HG02970 (cell line): ENCODE measurements around the gene B9D2.
"Not testable (repeated sequence)": the region's sequence is repeated elsewhere in the genome, so short reads cannot be mapped to it uniquely, and the experiment has no call there.

Experiments used
- ATAC-seq: cut with Tn5 transposase; IDR thresholded peaks from one replicate; pipeline ENCODE4 v1.9.1; 2021; ENCODE audit warnings: mild to moderate bottlenecking, moderate library complexity, moderate number of reproducible peaks; ENCODE audit not compliant: unreplicated experiment, low FRiP score

Gene B9D2, protein sequence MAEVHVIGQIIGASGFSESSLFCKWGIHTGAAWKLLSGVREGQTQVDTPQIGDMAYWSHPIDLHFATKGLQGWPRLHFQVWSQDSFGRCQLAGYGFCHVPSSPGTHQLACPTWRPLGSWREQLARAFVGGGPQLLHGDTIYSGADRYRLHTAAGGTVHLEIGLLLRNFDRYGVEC

DNA sequence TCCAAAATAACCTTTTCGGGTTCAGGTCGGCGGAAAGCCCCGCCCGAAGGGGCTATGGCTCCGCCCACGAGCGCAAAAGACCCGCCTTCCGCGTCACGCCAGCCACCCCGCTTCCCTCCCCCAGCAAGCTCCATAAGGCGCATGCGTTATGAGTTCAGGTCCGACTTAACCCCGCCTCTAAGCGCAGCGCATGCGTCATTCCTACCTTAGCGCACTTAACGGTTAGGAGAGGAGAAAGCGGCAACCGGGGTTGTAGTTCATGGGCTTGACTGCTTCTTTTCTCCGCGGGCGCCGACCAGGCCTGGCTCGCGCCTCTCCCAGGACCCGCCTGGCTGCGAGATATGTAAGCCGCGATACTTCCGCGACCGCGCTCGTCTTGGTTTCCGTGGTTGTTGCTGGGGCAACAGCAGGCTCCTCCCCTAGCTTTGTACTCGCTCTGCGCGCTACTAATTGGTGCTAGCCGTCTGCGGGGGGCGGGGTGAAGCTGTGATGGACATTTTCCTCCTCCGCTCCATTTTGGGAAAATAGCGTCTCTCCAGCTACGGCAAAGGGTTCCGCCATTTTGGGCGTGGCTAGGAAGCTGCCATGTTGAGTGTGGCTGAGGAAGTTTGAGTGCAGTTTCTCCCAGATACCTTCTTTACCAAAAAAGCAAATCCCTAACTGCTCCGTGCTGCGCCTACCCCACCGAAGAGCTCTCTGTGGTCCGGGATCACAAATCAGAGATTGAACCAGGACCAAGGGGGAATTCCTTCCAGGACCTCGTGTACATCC is at the start of gene B9D2:
Gene B9D2, minus strand, starts transcription at position 397 of the 771 bp plus-strand sequence. CDS start 630 bp downstream, outside the sequence.
- ATAC-seq, result peak; percentile 82

GRCh38 chr19:41412953-41413352 is 49.0 kb upstream of the B9D2 start:
- ATAC-seq, result no peak

- ATAC-seq, result no peak
Observed at GRCh38 chr19:41411968-41412265, 48.0 kb upstream of the B9D2 start.

DNA sequence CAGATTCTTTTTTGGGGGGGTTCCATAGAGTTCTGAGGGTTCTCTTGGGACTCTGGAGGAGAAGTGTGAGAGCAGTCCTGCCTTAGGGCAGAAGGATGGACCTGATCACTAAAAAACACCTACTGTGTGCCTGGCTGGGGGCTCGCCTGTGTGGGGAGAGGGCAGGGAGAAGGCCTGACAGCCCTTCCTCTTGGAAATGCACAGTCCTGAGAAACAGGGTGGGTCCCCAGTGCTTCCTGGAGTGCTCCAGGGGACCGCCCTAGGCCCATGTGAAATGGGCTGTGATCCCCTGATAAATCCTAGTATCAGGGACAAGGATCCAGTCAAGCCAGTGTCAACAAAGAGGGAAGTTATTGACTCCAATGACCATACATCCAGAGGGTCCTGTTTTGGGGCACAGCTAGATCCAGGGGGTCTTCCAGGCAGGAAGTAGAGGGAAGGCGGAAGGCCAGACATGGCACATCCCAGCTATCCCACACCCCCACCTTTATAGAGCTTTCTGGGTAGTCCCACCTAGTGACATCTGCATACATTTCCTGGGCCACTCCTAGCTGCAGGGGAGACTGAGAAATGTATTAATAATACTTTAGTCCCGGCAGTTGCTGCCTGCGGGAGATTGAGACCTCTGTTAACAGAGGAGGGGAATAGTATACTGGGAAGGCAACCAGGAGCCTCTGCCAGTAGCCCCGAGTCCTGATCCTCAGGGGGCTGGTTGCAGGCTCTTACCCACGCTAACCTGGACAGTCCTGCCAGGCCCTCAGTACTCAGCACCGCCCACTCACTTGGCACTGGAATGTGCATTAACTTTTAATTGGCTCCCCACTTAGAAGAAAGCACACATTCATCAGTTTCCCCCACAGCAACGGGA is 47.4 kb upstream of the B9D2 start:
- no peak for ATAC-seq

DNA sequence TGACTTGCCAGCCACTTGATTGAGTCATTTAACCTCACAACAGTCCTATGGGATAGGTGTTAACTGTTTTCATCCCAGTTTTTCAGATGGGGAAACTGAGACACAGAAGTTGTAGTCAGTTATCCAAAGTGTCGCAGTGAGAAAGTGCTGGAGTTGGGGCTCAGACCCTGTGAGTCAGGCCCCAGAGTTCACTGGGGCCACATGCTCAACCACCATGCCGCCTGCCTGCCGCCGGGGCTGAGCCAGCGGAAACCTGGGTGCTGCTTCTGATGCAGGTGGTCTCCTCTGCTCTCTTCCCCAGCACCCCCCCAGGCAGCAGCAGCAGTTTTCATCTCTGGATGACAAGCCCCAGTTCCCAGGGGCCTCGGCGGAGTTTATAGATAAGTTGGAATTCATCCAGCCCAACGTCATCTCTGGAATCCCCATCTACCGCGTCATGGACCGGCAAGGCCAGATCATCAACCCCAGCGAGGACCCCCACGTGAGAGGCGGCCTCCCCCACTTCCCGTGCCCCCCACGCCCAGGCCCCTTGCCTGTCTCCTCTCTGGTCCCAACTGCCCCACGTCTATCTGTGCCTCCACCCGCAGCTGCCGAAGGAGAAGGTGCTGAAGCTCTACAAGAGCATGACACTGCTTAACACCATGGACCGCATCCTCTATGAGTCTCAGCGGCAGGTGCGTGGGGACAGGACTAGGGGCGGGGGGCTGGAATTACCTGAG is 46.5 kb upstream of the B9D2 start:
- no peak for ATAC-seq

GRCh38 chr19:41409288-41409687 is 45.3 kb upstream of the B9D2 start:
- no peak for ATAC-seq

- not testable (repeated sequence) for ATAC-seq
Observed at GRCh38 chr19:41408846-41409245, 44.9 kb upstream of the B9D2 start.

- ATAC-seq, result no peak
Observed at GRCh38 chr19:41408256-41408655, 44.3 kb upstream of the B9D2 start.

GRCh38 chr19:41407271-41407670 is 43.3 kb upstream of the B9D2 start:
- no peak for ATAC-seq

- ATAC-seq, result no peak
Observed at GRCh38 chr19:41405776-41406175, 41.8 kb upstream of the B9D2 start.

DNA sequence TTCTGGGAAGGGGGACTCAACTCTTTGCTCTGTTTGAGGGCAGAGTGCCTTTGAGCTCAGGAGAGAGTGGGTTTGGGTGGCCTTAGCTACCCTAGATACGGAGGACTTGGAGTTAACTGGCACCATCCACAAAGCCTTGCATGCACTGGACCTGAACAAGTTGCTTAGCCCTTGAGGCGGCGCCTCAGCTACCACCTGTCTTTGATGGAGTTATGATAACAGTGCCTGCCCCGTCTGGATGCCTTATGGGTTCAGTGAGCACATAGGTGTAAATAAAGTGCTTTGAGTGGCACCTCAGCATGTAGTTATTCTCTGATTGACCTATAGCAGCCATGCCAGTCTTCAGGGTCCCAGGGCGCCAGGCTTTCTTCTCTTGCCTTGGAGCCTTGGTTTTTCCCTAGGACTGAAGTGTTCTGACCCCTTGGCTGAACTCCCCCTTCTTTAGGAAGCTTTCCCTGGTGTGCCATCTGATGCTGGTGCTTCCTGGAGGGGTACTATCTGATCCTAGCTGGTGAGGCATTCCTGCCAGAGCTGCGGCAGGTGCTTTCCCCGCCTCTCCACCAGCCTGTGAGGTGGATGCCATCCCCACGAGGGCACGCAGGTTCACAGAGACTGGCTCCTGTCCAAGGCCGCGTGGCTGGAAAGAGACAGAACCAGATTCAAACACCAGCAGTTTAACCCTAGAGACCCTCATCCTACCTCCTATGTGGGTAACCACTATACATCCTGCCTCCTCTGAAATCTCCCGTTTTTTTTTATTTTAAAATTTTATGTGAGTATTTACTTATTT is 39.4 kb upstream of the B9D2 start:
- no peak for ATAC-seq

DNA sequence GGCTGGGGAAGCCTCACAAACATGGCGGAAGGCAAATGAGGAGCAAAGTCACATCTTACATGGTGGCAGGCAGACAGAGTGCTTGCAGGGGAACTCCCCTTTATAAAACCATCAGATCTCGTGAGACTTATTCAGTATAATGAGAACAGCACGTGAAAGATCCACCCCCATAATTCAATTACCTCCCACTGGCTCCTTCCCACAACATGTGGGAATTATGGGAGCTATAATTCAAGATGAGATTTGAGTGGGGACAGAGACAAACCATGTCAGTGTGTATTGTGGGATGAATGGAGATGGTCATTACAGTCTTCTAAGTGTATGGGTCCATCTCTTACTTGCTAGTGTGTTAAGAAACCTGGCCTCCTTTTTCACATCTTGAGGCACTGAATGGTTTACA is 38.1 kb upstream of the B9D2 start:
- ATAC-seq, result no peak

DNA sequence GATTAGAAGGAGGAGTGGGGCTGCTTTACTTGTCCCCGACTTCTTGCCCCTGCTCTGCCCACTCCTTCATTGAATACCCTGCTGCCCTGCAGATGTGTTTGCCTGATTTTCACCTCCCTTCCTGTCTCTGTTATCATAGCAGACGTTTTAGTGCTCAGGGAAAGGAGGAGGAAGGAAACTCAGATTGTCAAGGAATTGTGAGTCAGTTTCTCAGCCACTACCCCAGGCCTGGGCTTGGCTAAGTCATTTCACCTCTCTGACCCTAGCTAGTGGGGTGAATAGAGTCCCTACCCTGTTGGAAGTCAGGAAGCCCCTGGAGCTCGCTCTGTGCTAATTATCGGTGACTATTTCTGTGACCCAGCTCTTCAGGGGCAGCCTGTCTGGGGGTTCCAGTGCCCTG is 37.5 kb upstream of the B9D2 start:
- no peak for ATAC-seq

GRCh38 chr19:41399525-41399924 is 35.6 kb upstream of the B9D2 start:
- ATAC-seq, result no peak

DNA sequence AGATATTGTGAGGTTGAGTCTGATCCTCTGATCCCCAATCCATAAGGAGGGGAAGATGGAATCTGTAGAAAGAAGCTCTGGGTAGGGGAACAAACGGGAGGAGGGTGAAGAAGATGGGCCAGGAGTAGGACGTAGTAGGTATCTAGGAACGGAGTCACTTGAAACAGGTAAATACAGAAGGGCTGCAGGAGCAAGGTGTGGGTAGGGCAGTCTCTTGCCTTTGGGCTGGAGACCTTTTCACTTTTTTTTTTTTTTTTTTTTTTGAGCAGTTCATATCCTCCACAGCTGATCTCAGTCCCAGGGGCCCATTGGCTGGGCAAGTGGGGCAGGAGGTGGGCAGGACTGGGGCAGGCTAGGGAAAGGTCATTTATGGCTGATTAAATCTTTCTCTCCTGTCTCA is 35.1 kb upstream of the B9D2 start:
- ATAC-seq, result no peak

DNA sequence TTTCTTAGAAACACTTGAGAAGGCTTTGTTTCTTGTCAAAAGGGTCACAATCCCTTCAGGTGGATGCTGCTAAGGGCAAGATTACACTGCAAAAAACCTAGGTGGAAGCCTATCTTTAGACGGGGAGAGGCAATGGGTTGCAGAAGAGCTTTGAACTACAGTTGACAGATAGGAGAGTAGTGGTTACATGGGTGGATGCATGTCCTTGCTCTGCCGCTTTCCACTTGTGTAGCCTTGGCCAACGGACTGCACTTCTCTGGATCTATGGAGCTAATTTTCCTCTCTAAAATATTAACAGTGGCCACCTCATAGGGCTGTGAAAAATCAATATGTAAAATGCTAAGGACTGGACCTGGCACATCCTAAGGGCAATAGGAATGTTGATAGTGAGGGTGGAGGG is 34.6 kb upstream of the B9D2 start:
- ATAC-seq, result no peak

GRCh38 chr19:41398050-41398418 is 34.1 kb upstream of the B9D2 start:
- ATAC-seq, result no peak

DNA sequence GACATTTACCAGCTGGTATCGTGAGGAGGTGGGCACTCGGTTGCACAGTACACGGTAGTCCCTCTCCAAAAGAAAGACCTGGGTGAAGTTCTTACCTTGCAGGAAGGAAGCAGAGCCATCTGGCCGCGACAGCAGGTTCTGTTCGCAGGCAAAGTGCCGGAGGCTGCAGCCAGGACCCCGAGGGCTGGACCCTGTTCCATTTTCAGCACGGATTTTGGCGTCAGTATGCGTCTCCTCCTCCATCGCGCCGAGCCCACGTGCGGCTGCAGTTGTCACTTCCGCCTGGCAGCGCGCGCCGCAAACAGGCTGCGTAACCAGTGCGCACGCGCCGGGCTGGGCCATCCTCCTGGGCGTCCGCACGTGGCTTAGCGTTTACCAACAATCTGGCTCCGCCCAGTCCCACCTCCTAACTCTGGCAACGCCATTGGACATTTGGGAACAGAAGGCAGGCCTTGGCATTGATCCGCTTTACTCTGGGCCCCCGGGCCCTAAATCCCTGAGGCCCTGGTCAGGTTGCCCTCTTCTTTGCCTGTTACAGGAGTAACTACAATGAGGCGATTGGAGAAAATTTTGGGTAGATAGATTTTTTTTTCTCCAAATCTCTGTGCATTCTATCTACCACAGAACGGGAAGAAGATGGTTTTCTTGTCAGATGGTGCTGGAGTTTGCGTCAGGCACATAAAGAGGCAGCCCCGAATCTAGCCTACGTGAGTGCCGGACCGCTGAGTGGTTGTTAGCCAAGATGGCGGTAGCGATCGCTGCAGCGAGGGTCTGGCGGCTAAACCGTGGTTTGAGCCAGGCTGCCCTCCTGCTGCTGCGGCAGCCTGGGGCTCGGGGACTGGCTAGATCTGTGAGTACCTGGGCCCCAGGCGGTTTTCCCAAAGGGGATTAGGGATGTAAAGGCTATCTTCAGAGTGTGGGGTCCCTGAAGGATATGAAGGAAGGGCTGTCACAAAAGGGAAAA is 33.4 kb upstream of the B9D2 start, which contains the start of the genes BCKDHA and EXOSC5:
Gene BCKDHA, plus strand, starts transcription at position 733 of the 964 bp plus-strand sequence. Its CDS starts 10 bp downstream, at position 743.
Gene EXOSC5, minus strand, starts transcription at position 274 of the 964 bp plus-strand sequence. Its CDS starts 31 bp downstream, at position 243.
- peak; percentile 90 for ATAC-seq

DNA sequence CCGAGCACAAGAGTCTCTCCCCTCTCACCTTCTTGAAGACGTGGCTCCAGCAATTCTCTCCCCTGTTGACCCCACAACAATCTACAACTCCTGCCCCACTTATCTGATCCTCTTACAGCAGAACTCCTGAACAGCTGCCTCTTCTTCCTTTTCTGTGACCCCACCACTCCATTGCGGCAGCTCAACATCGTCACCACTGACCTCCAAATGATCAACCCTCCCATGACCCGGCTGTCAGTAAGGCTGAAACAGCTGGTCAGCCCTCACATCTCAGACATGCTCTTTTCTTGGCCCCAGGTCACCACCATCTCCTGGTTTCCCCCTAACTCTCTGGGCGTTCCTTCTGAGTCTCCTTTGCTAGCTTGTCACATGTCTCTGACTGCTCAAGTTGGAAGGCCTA is 31.4 kb upstream of the B9D2 start:
- no peak for ATAC-seq
